ENCODE measurements around the gene AKIP1. TPM values are rescaled to one million over a fixed set of nuclear protein-coding genes. Genes with fewer than 3 reads are reported as not detected.
"Not testable (repeated sequence)": the region's sequence is repeated elsewhere in the genome, so short reads cannot be mapped to it uniquely, and the experiment has no call there.

The AKIP1 gene
- total RNA-seq, 2 donors from 2014 or later: 14.8 to 18.0 TPM

- ATAC-seq (no peak), DNase-seq (ENCODE audit: low spot score) (no peak)
- Mint-ChIP-seq H3K4me1 (ENCODE audit: low read depth in 2 of 2) (no peaks in the 10 kb centered on the region), H3K27me3 (no peaks in the 10 kb centered on the region), H3K36me3 (no peaks in the 10 kb centered on the region), H3K27ac (no peak overlapping the region), H3K9me3 (no peaks in the 10 kb centered on the region), H3K4me3 (no peak overlapping the region)
Measured at GRCh38 chr11:8928981-8929615, 18.1 kb downstream of the AKIP1 start.

DNA sequence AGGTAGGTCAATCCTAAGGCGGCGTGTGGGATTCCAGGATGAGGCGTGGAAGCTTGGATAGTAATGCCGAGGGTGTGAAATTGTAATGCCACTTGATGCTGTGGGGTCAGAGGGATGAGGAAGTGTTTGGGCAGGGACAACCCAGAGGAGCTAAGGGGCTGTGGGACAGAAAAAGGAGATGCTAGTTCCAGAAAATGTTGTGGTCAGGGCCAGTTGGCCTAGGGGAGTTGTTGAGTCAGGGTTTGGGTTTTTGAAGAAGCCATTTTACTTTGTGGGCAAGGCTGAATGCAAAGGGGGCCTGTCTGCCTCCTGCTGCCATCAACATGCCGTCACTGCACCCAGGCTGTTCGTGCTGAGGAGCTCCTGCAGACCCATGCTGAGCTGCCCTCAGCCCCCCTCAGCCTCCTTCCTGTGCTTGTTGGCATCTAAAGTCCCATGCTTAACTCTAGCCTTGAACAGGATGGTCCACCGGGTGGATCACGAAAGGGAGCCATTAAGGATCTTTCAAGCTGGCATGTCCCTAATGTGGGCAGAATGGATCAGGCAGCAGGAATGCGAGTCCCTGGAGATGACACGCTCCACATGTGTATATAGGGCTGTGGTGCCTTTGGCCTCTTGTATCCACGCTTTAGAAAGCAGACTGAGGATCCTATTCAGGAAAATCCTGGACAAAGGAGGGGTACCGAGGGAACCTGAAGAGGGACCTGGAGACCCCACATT is 19.6 kb downstream of the AKIP1 start:
- H3K9me3 Mint-ChIP-seq: no peaks in the 10 kb centered on the region
- H3K36me3 Mint-ChIP-seq: no peaks in the 10 kb centered on the region
- DNase-seq (ENCODE audit: low spot score): no peak
- ATAC-seq: no peak
- no peak overlapping the region for H3K4me3 Mint-ChIP-seq
- no peaks in the 10 kb centered on the region for H3K27me3 Mint-ChIP-seq
- no peaks in the 10 kb centered on the region for H3K4me1 Mint-ChIP-seq (ENCODE audit: low read depth in 2 of 2)
- H3K27ac Mint-ChIP-seq: no peak overlapping the region

GRCh38 chr11:8932564-8933180 is 21.7 kb downstream of the AKIP1 start, which contains the start of gene C11orf16:
Gene C11orf16, minus strand, starts transcription at chr11:8932947. Its CDS starts 639 bp downstream, at chr11:8932308.
- DNase-seq (ENCODE audit: low spot score) (no peak), ATAC-seq (peak; percentile 29 to 55)
- no peaks in the 10 kb centered on the region for H3K9me3 Mint-ChIP-seq
- no peaks in the 10 kb centered on the region for H3K27me3 Mint-ChIP-seq
- no peaks in the 10 kb centered on the region for H3K4me1 Mint-ChIP-seq (ENCODE audit: low read depth in 2 of 2)
- H3K36me3 Mint-ChIP-seq: no peaks in the 10 kb centered on the region
- H3K27ac Mint-ChIP-seq: no peak within 1 kb of the TSS
- no peak within 1 kb of the TSS for H3K4me3 Mint-ChIP-seq

GRCh38 chr11:8933931-8934330 is 22.9 kb downstream of the AKIP1 start:
- H3K36me3 Mint-ChIP-seq: no peaks in the 10 kb centered on the region
- H3K4me1 Mint-ChIP-seq (ENCODE audit: low read depth in 2 of 2): no peaks in the 10 kb centered on the region
- H3K9me3 Mint-ChIP-seq: no peaks in the 10 kb centered on the region
- H3K27me3 Mint-ChIP-seq: no peaks in the 10 kb centered on the region
- H3K27ac Mint-ChIP-seq: no peak overlapping the region
- ATAC-seq (no peak), DNase-seq (ENCODE audit: low spot score) (no peak)
- H3K4me3 Mint-ChIP-seq: no peak overlapping the region

- Mint-ChIP-seq H3K4me3 (no peak overlapping the region), H3K27ac (no peak overlapping the region), H3K27me3 (no peaks in the 10 kb centered on the region), H3K36me3 (no peaks in the 10 kb centered on the region), H3K9me3 (no peaks in the 10 kb centered on the region), H3K4me1 (ENCODE audit: low read depth in 2 of 2) (no peaks in the 10 kb centered on the region)
- ATAC-seq (no peak), DNase-seq (ENCODE audit: low spot score) (no peak)
Measured at GRCh38 chr11:8934742-8935488, 23.9 kb downstream of the AKIP1 start.

GRCh38 chr11:8935789-8936188 is 24.8 kb downstream of the AKIP1 start:
- not testable (repeated sequence) for H3K36me3 Mint-ChIP-seq; ATAC-seq; DNase-seq (ENCODE audit: low spot score); H3K27ac Mint-ChIP-seq; H3K27me3 Mint-ChIP-seq; H3K4me1 Mint-ChIP-seq (ENCODE audit: low read depth in 2 of 2); H3K4me3 Mint-ChIP-seq; H3K9me3 Mint-ChIP-seq

- Mint-ChIP-seq H3K4me3 (no peak overlapping the region), H3K36me3 (no peaks in the 10 kb centered on the region), H3K4me1 (ENCODE audit: low read depth in 2 of 2) (no peaks in the 10 kb centered on the region), H3K9me3 (no peaks in the 10 kb centered on the region), H3K27ac (no peak overlapping the region), H3K27me3 (peaks cover 0 to 7% of the 10 kb centered on the region in 2 donors)
- no peak for ATAC-seq
- no peak for DNase-seq (ENCODE audit: low spot score)
Measured at GRCh38 chr11:8937159-8937558, 26.2 kb downstream of the AKIP1 start.

DNA sequence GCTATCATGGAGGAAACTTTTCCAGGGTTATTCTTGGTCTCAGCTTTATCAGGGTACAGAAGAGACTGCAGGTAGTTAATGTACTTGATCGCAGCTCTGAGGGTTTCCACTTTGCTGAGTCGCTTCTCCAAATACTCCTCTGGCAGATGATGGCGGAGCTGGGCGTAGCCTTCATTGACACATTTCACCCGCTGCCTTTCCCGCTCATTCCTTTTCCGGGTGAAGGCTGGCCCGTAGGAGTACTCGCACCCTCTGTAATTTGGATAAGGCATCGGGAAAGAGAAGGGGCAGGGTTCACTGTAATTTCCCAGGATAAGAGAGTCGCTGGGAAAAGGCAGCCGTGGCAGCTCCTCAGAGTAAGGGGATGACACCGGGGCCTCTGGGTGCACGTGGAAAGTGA is 26.7 kb downstream of the AKIP1 start:
- no peaks in the 10 kb centered on the region for H3K9me3 Mint-ChIP-seq
- H3K4me3 Mint-ChIP-seq: no peak overlapping the region
- no peaks in the 10 kb centered on the region for H3K36me3 Mint-ChIP-seq
- peaks cover 0 to 7% of the 10 kb centered on the region in 2 donors for H3K27me3 Mint-ChIP-seq
- DNase-seq (ENCODE audit: low spot score) (no peak), ATAC-seq (no peak)
- no peak overlapping the region for H3K27ac Mint-ChIP-seq
- H3K4me1 Mint-ChIP-seq (ENCODE audit: low read depth in 2 of 2): no peaks in the 10 kb centered on the region

GRCh38 chr11:8941341-8942103 is 30.5 kb downstream of the AKIP1 start:
- DNase-seq (ENCODE audit: low spot score) (no peak), ATAC-seq (no peak)
- H3K4me3 Mint-ChIP-seq: no peak overlapping the region
- H3K36me3 Mint-ChIP-seq: no peaks in the 10 kb centered on the region
- H3K9me3 Mint-ChIP-seq: no peaks in the 10 kb centered on the region
- peaks cover 0 to 7% of the 10 kb centered on the region in 2 donors for H3K27me3 Mint-ChIP-seq
- H3K27ac Mint-ChIP-seq: no peak overlapping the region
- H3K4me1 Mint-ChIP-seq (ENCODE audit: low read depth in 2 of 2): no peaks in the 10 kb centered on the region

DNA sequence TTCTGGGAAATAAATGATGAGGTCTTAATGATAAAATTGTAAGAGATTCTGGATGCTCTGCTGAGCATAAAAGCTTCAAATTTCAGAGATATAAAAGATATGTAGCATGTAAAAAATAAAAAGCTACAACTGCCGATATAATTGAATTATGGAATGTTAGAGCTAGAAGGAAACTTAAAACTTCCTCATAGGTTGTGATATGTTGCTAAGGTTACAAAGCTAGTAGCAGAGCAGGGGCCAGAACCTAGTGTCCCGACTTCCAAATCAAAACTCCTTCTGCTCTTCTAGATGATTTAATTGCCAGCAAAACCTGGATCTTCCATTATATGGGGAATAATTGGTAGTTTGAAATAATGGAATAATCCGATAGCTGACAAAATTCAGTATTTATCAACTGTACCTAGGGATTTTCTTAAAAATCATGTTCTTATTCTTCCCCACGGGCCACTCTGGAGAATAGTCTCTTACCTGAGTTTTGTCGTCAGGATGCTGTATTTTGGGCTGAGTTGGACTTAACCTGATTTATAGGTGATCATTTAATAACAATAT is 31.6 kb downstream of the AKIP1 start, which contains the start of gene ASCL3:
Gene ASCL3, minus strand, starts transcription at position 499 of the 549 bp plus-strand sequence. CDS start 4,855 bp downstream, outside the sequence.
- peaks cover 0 to 7% of the 10 kb centered on the region in 2 donors for H3K27me3 Mint-ChIP-seq
- H3K27ac Mint-ChIP-seq: no peak within 1 kb of the TSS
- H3K36me3 Mint-ChIP-seq: peaks cover 5% of the 10 kb centered on the region
- H3K4me3 Mint-ChIP-seq: no peak within 1 kb of the TSS
- no peaks in the 10 kb centered on the region for H3K4me1 Mint-ChIP-seq (ENCODE audit: low read depth in 2 of 2)
- DNase-seq (ENCODE audit: low spot score) (no peak), ATAC-seq (no peak)
- H3K9me3 Mint-ChIP-seq: no peaks in the 10 kb centered on the region

DNA sequence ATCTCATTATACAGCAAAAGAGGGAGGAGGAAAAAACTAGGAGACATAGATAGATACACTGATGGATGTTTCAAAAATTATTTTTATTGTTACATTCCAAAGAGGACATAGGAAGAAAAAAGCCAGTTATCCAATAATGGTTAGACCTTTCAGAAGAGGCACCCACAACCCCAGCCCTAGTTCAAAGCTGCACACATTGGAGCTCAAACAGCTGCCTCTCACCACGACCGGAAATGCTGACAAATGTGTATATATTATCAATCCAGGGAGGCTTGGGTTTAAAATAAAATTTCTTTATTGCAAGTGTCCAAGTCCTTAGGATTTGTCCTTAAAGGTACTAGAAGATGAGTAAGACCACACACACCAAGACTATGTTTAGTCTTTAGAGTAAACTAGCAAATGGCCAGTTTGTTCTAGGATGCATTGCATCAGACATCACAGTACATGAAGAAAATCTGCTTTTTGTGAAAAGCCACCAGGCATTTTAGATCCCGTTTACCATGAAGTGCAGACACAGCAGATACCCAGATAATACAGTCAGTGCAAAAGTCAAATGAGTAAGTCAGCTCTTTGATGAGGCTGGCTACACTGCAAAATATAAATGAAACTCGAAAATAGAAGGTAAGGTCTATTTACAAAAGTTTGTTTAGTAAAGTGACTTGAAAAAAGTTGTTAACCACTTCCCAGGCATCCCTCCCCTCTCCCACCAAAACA is 36.4 kb downstream of the AKIP1 start:
- Mint-ChIP-seq H3K4me1 (ENCODE audit: low read depth in 2 of 2) (no peaks in the 10 kb centered on the region), H3K27me3 (no peaks in the 10 kb centered on the region), H3K27ac (no peak overlapping the region), H3K9me3 (no peaks in the 10 kb centered on the region), H3K36me3 (peaks cover 18% of the 10 kb centered on the region), H3K4me3 (no peak overlapping the region)
- ATAC-seq (no peak), DNase-seq (ENCODE audit: low spot score) (no peak)

- Mint-ChIP-seq H3K27ac (no peak overlapping the region), H3K9me3 (no peaks in the 10 kb centered on the region), H3K27me3 (no peaks in the 10 kb centered on the region), H3K36me3 (peaks cover 18% of the 10 kb centered on the region), H3K4me1 (ENCODE audit: low read depth in 2 of 2) (peaks cover 0 to under 1% of the 10 kb centered on the region in 2 donors), H3K4me3 (no peak overlapping the region)
- no peak for DNase-seq (ENCODE audit: low spot score)
- no peak for ATAC-seq
Measured at GRCh38 chr11:8948886-8949285, 37.9 kb downstream of the AKIP1 start.

All from natural killer cell treated with Interleukin-12 subunit alpha and Interleukin-12 subunit beta and Interleukin-15 and Interleukin-18, amount 100 ng/mL, for 72 hours (primary cell).